Progenitor cell of endocrine pancreas (in vitro differentiated cells): ENCODE results near the gene NTRK2. TPM values are rescaled to one million over a fixed set of nuclear protein-coding genes. Genes with fewer than 3 reads are reported as not detected.
"Not testable (repeated sequence)": the region's sequence is repeated elsewhere in the genome, so short reads cannot be mapped to it uniquely, and the experiment has no call there.

Experiments used
- DNase-seq: peaks from one replicate; pipeline ENCODE4 v3.0.0; 2021; ENCODE audit warnings: low spot score; ENCODE audit not compliant: unreplicated experiment
- H3K27ac Mint-ChIP-seq: 2 replicates; pipeline ENCODE4 v1.8.0; 2021; ENCODE audit warnings: mild to moderate bottlenecking, moderate library complexity, mixed read lengths
- H3K27me3 Mint-ChIP-seq: 2 replicates; pipeline ENCODE4 v1.8.0; 2021; ENCODE audit warnings: mixed read lengths
- H3K36me3 Mint-ChIP-seq: 2 replicates; pipeline ENCODE4 v1.8.0; 2022; ENCODE audit warnings: mixed read lengths; ENCODE audit not compliant: insufficient read depth
- H3K4me1 Mint-ChIP-seq: 2 replicates; pipeline ENCODE4 v1.8.0; 2021; ENCODE audit warnings: low read depth, mixed read lengths
- H3K4me3 Mint-ChIP-seq: 2 replicates; pipeline ENCODE4 v1.8.0; 2021; ENCODE audit warnings: low read depth, mild to moderate bottlenecking, moderate library complexity, mixed read lengths
- H3K9me3 Mint-ChIP-seq: 2 replicates; pipeline ENCODE4 v1.8.0; 2021; ENCODE audit warnings: low read depth, mixed read lengths
- total RNA-seq: library from RNA; stranded (reverse); gene quantifications from 2 replicates; pipeline ENCODE4 v1.2.1, GENCODE V29; 2021
- TF ChIP-seq, protein P1 (sequence below): fragments of 200-600 bp; sonication (generic); IDR thresholded peaks from one replicate; pipeline ENCODE4 v1.5.0; 2021; ENCODE audit warnings: antibody characterized with exemption, mild to moderate bottlenecking; ENCODE audit not compliant: unreplicated experiment

The NTRK2 gene
- total RNA-seq, 1 donor from 2014 or later: 4.7 TPM

DNA sequence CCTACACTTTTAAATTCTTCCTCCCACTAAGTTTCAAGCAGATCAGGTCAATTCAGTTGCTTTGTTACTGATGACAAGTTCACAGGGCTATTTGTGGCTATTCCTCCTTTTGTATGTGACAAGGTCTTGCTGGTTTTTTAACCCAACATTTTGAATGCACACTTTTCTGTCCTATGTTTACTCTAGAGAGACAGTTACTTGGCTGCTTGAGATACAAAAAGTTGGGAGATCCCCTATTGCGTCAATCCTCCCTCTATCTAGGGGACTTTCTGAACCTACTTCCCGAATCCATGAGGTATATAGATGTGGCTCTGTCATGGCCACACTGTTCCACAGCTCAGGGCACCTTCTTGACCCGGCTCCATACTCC lies 386.7 kb downstream of the NTRK2 start:
- Mint-ChIP-seq H3K27ac (no peak overlapping the region), H3K36me3 (no peaks in the 10 kb centered on the region), H3K4me1 (peaks cover 11% of the 10 kb centered on the region), H3K4me3 (no peak overlapping the region), H3K27me3 (no peaks in the 10 kb centered on the region), H3K9me3 (peaks cover 13% of the 10 kb centered on the region)
- DNase-seq: no peak
- TF ChIP-seq, protein P1, sequence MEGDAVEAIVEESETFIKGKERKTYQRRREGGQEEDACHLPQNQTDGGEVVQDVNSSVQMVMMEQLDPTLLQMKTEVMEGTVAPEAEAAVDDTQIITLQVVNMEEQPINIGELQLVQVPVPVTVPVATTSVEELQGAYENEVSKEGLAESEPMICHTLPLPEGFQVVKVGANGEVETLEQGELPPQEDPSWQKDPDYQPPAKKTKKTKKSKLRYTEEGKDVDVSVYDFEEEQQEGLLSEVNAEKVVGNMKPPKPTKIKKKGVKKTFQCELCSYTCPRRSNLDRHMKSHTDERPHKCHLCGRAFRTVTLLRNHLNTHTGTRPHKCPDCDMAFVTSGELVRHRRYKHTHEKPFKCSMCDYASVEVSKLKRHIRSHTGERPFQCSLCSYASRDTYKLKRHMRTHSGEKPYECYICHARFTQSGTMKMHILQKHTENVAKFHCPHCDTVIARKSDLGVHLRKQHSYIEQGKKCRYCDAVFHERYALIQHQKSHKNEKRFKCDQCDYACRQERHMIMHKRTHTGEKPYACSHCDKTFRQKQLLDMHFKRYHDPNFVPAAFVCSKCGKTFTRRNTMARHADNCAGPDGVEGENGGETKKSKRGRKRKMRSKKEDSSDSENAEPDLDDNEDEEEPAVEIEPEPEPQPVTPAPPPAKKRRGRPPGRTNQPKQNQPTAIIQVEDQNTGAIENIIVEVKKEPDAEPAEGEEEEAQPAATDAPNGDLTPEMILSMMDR: no peak

DNA sequence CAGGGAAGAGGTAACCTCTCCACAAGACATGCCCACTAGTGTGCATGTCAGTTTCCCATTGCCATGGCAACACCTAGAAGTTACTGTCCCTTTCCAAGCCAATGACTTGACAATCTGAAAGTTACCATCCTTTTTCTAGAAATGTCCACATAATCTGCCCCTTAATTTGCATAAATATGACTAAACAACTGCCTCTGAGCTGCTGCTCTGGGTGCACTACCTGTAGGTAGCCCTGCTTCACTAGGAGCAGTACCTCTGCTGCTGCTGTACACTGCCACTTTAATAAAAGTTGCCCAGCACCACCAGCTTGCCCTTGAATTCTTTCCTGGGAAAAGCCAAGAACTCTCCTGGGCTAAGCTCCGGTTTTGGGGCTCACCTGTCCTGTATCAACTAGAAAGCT lies 392.4 kb downstream of the NTRK2 start:
- peaks cover 10% of the 10 kb centered on the region for H3K9me3 Mint-ChIP-seq
- no peaks in the 10 kb centered on the region for H3K36me3 Mint-ChIP-seq
- H3K27me3 Mint-ChIP-seq: no peaks in the 10 kb centered on the region
- no peak overlapping the region for H3K27ac Mint-ChIP-seq
- TF ChIP-seq, protein P1: no peak
- DNase-seq: no peak
- no peak overlapping the region for H3K4me3 Mint-ChIP-seq
- H3K4me1 Mint-ChIP-seq: peaks cover 5% of the 10 kb centered on the region

DNA sequence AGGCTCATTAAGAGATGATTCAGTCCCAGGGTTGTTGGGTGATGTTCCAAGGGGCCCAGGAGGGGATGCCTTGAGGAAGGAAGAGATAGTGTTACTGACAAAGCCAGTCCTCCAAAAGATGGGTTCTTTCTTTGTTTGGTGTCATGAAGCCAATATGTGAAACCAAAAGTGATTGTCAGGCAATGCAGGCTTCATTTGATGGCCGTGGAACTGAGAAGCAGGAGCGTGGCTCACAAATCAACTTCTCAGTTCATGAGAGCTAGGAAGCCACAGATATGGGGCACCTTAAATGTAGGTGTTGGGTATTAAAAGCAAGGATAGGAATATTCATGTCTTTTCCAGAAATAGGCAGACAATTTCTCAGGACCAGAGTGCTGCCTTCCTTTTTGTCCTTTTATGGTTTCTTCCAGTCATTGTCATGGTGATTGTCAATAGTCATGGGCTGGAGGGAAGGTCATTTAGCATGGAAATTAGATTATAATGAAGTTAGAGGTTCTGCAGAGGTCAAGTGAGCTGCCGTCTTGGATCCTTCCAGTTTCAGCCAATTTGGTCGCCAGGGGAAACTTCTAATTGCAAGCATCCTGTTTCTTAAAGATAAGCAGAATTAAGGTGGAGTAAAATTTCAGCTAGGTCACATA lies 393.0 kb downstream of the NTRK2 start:
- DNase-seq: no peak
- TF ChIP-seq, protein P1: no peak
- Mint-ChIP-seq H3K36me3 (no peaks in the 10 kb centered on the region), H3K27ac (peak overlapping the region; percentile 15), H3K4me3 (no peak overlapping the region), H3K4me1 (peaks cover 5% of the 10 kb centered on the region), H3K9me3 (peaks cover 10% of the 10 kb centered on the region), H3K27me3 (no peaks in the 10 kb centered on the region)

DNA sequence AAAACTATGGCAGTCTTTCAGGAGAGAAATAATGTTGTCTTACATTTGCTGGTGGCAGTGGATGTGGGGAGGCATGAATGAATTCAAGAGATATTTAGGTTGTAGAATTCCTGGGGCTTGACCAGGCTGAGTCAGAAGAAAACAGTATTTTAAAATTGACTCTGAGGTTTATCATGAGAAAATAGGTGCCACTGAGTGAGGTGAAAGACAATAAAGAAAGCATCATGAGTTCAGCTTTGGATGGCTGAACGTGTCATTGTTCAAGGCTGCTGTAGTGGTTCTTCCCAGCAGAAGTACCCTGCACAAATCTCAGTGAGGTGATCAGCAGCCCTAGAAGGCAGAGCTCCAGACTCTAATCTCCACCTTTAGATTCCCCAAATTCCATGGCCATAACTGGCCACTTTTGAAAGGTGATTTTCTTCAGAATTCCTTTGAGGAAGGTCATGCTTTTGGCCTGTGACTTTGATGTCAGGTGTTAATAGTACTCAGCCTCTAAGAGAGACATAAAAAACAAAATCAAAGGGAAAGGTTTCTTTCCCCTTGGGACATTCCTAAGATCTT lies 395.4 kb downstream of the NTRK2 start:
- no peak for DNase-seq
- Mint-ChIP-seq H3K4me3 (no peak overlapping the region), H3K4me1 (peaks cover 5% of the 10 kb centered on the region), H3K9me3 (peaks cover 8% of the 10 kb centered on the region), H3K27ac (no peak overlapping the region), H3K27me3 (no peaks in the 10 kb centered on the region), H3K36me3 (peaks cover 2% of the 10 kb centered on the region)
- TF ChIP-seq, protein P1: no peak

DNA sequence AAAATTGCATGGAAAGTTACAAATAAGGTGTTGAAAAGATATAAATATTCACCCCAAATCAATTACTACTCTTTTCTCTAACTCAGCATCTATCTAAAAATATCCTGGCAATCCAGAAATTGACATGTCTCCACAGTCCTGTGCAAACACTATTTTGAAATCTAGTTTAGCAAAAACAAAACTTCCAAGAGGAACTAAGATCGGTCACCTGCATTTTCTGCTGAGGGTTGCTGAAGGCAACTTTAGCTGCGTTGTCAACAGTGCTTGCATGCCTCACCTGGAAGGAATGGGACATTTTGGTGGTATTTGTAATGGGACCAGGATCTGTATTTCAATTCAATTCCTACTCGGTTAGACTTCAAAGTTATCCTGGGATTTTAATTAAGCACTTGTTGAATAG lies 398.3 kb downstream of the NTRK2 start:
- TF ChIP-seq, protein P1: no peak
- Mint-ChIP-seq H3K27ac (no peak overlapping the region), H3K27me3 (no peaks in the 10 kb centered on the region), H3K36me3 (peaks cover 2% of the 10 kb centered on the region), H3K4me1 (peaks cover 5% of the 10 kb centered on the region), H3K9me3 (peaks cover 8% of the 10 kb centered on the region), H3K4me3 (no peak overlapping the region)
- no peak for DNase-seq

DNA sequence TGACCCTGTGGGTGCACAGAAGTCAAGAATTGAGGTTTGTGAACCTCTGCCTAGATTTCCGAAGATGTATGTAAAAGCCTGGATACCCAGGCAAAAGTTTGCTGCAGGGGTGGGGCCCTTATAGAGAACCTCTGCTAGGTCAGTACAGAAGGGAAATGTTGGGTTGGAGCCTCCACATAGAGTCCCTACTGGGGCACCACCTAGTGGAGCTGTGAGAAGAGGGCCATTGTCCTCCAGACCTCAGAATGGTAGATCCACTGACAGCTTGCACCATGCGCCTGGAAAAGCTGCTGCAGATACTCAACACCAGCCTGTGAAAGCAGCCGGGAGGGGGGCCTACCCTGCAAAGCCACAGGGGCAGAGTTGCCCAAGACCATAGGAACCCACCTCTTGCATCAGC lies 399.9 kb downstream of the NTRK2 start:
- not testable (repeated sequence) for H3K27me3 Mint-ChIP-seq, DNase-seq, H3K27ac Mint-ChIP-seq, H3K4me3 Mint-ChIP-seq, H3K9me3 Mint-ChIP-seq, H3K36me3 Mint-ChIP-seq, H3K4me1 Mint-ChIP-seq
